ENCODE results near the gene RFNG. TPM values are rescaled to one million over a fixed set of nuclear protein-coding genes. Genes with fewer than 3 reads are reported as not detected.

RFNG gene
- total RNA-seq, 1 donor, result 46.3 TPM

DNA sequence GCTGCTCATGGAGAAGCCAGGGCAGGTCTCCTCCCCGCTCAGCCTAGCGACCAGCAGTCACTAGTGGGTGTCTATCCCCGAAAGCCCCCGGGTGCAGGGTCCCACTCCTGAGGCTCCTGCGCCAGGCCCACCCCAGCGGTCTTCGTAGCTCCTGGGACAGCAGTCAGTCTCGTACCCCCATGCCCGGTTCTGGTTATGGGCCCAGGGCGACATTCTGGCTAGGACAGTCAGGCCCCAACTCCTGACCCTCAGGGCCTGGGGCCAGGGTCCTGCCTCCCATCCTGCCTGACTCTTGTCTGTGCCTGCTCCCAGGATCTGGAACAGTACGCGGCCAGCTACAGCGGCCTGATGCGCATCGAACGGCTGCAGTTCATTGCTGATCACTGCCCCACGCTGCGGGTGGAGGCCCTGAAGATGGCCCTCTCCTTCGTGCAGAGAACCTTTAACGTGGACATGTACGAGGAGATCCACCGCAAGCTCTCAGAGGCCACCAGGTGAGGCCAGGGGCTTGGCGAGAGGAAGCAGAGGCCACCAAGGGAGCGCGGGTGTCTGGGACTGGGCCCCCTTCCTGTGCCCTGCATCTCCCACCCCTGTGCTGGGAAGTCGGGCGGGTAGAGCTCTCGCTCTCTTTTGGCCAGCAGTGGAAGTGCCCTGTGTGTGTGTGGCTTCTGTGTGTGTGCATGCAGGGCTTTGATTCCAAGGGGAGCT, 2.1 kb upstream of the RFNG start:
- no peaks in the 10 kb centered on the region for H3K27me3 ChIP-seq (ENCODE audit: insufficient read depth, low read length)
- no peak for TF ChIP-seq CTCF (IDR thresholded peaks at IDR 0.05; ENCODE audit: extremely low read depth, low read depth, low read length)
- H3K27ac ChIP-seq (ENCODE audit: low read depth, low read length), result no peak overlapping the region
- peak overlapping the region; percentile 81 for H3K4me2 ChIP-seq (ENCODE audit: insufficient read depth, low read length)
- no peak overlapping the region for H3K4me3 ChIP-seq (ENCODE audit: insufficient read depth, low read length)
- H4K20me1 ChIP-seq (ENCODE audit: insufficient read depth, low read length), result peaks cover 4% of the 10 kb centered on the region
- no peak overlapping the region for H2AFZ ChIP-seq (ENCODE audit: low read length)
- peaks cover 12% of the 10 kb centered on the region for H3K4me1 ChIP-seq (ENCODE audit: insufficient read depth, low read length)
- peaks cover 32% of the 10 kb centered on the region for H3K36me3 ChIP-seq (ENCODE audit: insufficient read depth, low read length)
- no peaks in the 10 kb centered on the region for H3K9me3 ChIP-seq (ENCODE audit: low read depth, low read length)
- peaks cover 46% of the 10 kb centered on the region for H3K79me2 ChIP-seq (ENCODE audit: insufficient read depth, low read length)
- peak; percentile 86 for DNase-seq (ENCODE audit: insufficient read length, low spot score, missing footprints)

GRCh38 chr17:82053130-82053529, 1.5 kb upstream of the RFNG start:
- DNase-seq (ENCODE audit: insufficient read length, low spot score, missing footprints), result peak; percentile 58

GRCh38 chr17:82052638-82053059, 1.0 kb upstream of the RFNG start:
- Histone ChIP-seq H3K4me2 (ENCODE audit: insufficient read depth, low read length) (peak overlapping the region; percentile 81), H2AFZ (ENCODE audit: low read length) (no peak overlapping the region), H3K27ac (ENCODE audit: low read depth, low read length) (peak overlapping the region; percentile 37), H3K27me3 (ENCODE audit: insufficient read depth, low read length) (no peaks in the 10 kb centered on the region), H3K4me3 (ENCODE audit: insufficient read depth, low read length) (peak overlapping the region; percentile 91), H3K36me3 (ENCODE audit: insufficient read depth, low read length) (peaks cover 41% of the 10 kb centered on the region), H3K9me3 (ENCODE audit: low read depth, low read length) (no peaks in the 10 kb centered on the region), H4K20me1 (ENCODE audit: insufficient read depth, low read length) (peaks cover 4% of the 10 kb centered on the region), H3K4me1 (ENCODE audit: insufficient read depth, low read length) (peaks cover 12% of the 10 kb centered on the region), H3K79me2 (ENCODE audit: insufficient read depth, low read length) (peaks cover 46% of the 10 kb centered on the region)
- peak; percentile 97 for DNase-seq (ENCODE audit: insufficient read length, low spot score, missing footprints)
- TF ChIP-seq CTCF (IDR thresholded peaks at IDR 0.05; ENCODE audit: extremely low read depth, low read depth, low read length), result no peak

More at GRCh38 chr17:82053130-82053529, 1.5 kb upstream of the RFNG start:
- Histone ChIP-seq H3K4me1 (ENCODE audit: insufficient read depth, low read length) (peaks cover 12% of the 10 kb centered on the region), H3K9me3 (ENCODE audit: low read depth, low read length) (no peaks in the 10 kb centered on the region), H2AFZ (ENCODE audit: low read length) (no peak overlapping the region), H3K27me3 (ENCODE audit: insufficient read depth, low read length) (no peaks in the 10 kb centered on the region), H4K20me1 (ENCODE audit: insufficient read depth, low read length) (peaks cover 4% of the 10 kb centered on the region), H3K4me2 (ENCODE audit: insufficient read depth, low read length) (peak overlapping the region; percentile 81), H3K4me3 (ENCODE audit: insufficient read depth, low read length) (peak overlapping the region; percentile 91), H3K27ac (ENCODE audit: low read depth, low read length) (no peak overlapping the region), H3K79me2 (ENCODE audit: insufficient read depth, low read length) (peaks cover 46% of the 10 kb centered on the region), H3K36me3 (ENCODE audit: insufficient read depth, low read length) (peaks cover 36% of the 10 kb centered on the region)
- no peak for TF ChIP-seq CTCF (IDR thresholded peaks at IDR 0.05; ENCODE audit: extremely low read depth, low read depth, low read length)

DNA sequence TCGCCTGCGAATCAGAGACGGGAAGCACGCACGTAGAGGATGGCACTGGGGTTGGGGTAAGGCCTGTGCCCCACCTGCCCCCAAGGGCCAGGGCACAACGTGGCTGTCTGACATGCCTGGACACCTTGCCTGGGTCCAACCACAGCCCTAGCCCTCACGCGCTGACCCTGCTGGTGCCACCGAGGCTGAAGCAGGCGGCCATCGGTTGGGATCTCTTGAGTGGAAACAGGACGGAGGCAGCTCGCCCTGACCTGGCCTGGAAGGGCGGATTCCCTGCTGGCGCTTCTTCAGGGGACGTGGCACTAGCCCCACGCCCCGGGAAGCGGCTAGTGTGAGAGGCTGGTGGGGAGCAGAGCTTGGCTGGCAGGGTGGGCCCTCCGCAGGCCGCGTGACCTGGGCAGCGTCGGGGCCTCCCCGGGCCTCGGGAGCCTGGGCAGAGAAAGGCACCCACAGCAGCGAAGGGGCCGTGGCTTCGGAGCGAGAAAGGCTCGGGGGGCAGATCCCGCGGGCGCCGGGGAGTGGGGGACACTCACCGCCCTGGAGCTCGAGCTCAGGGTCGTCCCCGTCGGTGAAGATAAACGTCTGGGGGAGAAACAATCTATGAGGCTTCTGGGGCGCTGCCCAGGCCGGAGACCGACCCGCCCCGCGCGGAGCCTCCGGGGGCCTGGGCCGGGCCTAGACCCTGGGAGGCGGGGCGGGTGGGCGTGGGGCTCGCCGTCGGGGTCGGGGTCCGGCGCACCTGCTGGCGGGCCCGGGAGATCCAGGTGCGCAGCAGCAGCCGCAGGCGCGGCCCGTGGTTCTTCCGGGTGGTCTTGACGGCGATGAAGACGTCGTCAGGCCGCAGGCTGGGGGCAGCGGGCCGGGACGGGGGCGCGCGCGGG, 610 bp downstream of the RFNG start:
- no peaks in the 10 kb centered on the region for H3K9me3 ChIP-seq (ENCODE audit: low read depth, low read length)
- peak overlapping the region; percentile 91 for H3K4me3 ChIP-seq (ENCODE audit: insufficient read depth, low read length)
- TF ChIP-seq CTCF (IDR thresholded peaks at IDR 0.05; ENCODE audit: extremely low read depth, low read depth, low read length), result no peak
- peaks cover 4% of the 10 kb centered on the region for H4K20me1 ChIP-seq (ENCODE audit: insufficient read depth, low read length)
- H3K27me3 ChIP-seq (ENCODE audit: insufficient read depth, low read length), result no peaks in the 10 kb centered on the region
- peak overlapping the region; percentile 7 for H3K27ac ChIP-seq (ENCODE audit: low read depth, low read length)
- H3K36me3 ChIP-seq (ENCODE audit: insufficient read depth, low read length), result peaks cover 45% of the 10 kb centered on the region
- H3K4me1 ChIP-seq (ENCODE audit: insufficient read depth, low read length), result peaks cover 12% of the 10 kb centered on the region
- H3K79me2 ChIP-seq (ENCODE audit: insufficient read depth, low read length), result peaks cover 46% of the 10 kb centered on the region
- peak overlapping the region; percentile 17 for H2AFZ ChIP-seq (ENCODE audit: low read length)
- peak; percentile 96 for DNase-seq (ENCODE audit: insufficient read length, low spot score, missing footprints)
- H3K4me2 ChIP-seq (ENCODE audit: insufficient read depth, low read length), result peak overlapping the region; percentile 69
